IMR-90 (cell line): Measurements from ENCODE around the gene TPCN1. TPM values are rescaled to one million over a fixed set of nuclear protein-coding genes. Genes with fewer than 3 reads are reported as not detected.

Experiments
- ATAC-seq: fragments of 200-7000 bp; cut with Tn5 transposase; 2 replicates; pipeline ENCODE4 v1.9.1; 2020; ENCODE audit warnings: low read depth, mild to moderate bottlenecking, moderate library complexity
- BruUV-seq: library from RNA; stranded (reverse); fragments of 400-500 nt; replicated peaks from 2 replicates; lab custom pipeline; 2021; lab: Mats Ljungman, UMichigan
- CTCF ChIA-PET: fragments of 300-600 bp; formaldehyde crosslinking; extraction: SDS; loops from one replicate; lab custom pipeline; 2021; ENCODE audit warnings: antibody characterized with exemption; lab: Yijun Ruan, JAX
- POLR2A ChIA-PET: fragments of 300-600 bp; sonication (Branson Sonifier 250); formaldehyde crosslinking; loops from one replicate; lab custom pipeline; 2022; ENCODE audit warnings: antibody characterized with exemption; ENCODE audit not compliant: unreplicated experiment; lab: Charles Lee
- DNase-seq: peaks from one replicate; pipeline ENCODE4 v3.0.0; 2013
- H2AFZ ChIP-seq: replicated peaks from 2 replicates; pipeline ENCODE3; 2013; ENCODE audit warnings: low read length, mild to moderate bottlenecking; ENCODE audit not compliant: poor library complexity
- H2AK5ac ChIP-seq: 2 replicates; pipeline ENCODE4 v1.6.1; 2013; ENCODE audit warnings: low read depth, low read length, inconsistent platforms
- H2AK9ac ChIP-seq: replicated peaks from 2 replicates; pipeline ENCODE3; 2013; ENCODE audit warnings: mild to moderate bottlenecking, low read depth, low read length, moderate library complexity; ENCODE audit not compliant: poor library complexity
- H2BK120ac ChIP-seq: 2 replicates; pipeline ENCODE4 v1.6.1; 2013; ENCODE audit warnings: low read depth, low read length, inconsistent platforms
- H2BK15ac ChIP-seq: 3 replicates; pipeline ENCODE4 v1.6.1; 2013; ENCODE audit warnings: low read depth, low read length, inconsistent platforms
- H2BK20ac ChIP-seq: 2 replicates; pipeline ENCODE4 v1.6.1; 2013; ENCODE audit warnings: low read depth, mild to moderate bottlenecking, inconsistent platforms, low read length, moderate library complexity
- H2BK5ac ChIP-seq: 2 replicates; pipeline ENCODE4 v1.6.1; 2013; ENCODE audit warnings: mild to moderate bottlenecking, low read depth, low read length, inconsistent platforms; ENCODE audit not compliant: poor library complexity, severe bottlenecking
- H3K14ac ChIP-seq: replicated peaks from 2 replicates; pipeline ENCODE4 v1.6.1; 2013; ENCODE audit warnings: low read depth, low read length, inconsistent platforms
- H3K18ac ChIP-seq: 2 replicates; pipeline ENCODE4 v1.6.1; 2013; ENCODE audit warnings: low read depth, low read length, control low read depth
- H3K23ac ChIP-seq: 2 replicates; pipeline ENCODE4 v1.6.1; 2013; ENCODE audit warnings: low read depth, low read length, inconsistent platforms
- H3K27ac ChIP-seq: 2 replicates; pipeline ENCODE4 v1.5.1; 2013; ENCODE audit warnings: mild to moderate bottlenecking, control low read depth, low read length; ENCODE audit not compliant: insufficient read depth
- H3K27me3 ChIP-seq: 2 replicates; pipeline ENCODE4 v1.6.1; 2013; ENCODE audit warnings: low read length; ENCODE audit not compliant: control insufficient read depth, insufficient read depth
- H3K36me3 ChIP-seq: 2 replicates; pipeline ENCODE4 v1.6.1; 2013; ENCODE audit warnings: low read length, mixed read lengths; ENCODE audit not compliant: control insufficient read depth, insufficient read depth
- H3K4ac ChIP-seq: 2 replicates; pipeline ENCODE4 v1.6.1; 2013; ENCODE audit warnings: low read depth, low read length, inconsistent platforms
- H3K4me1 ChIP-seq: 2 replicates; pipeline ENCODE4 v1.6.1; 2013; ENCODE audit warnings: low read length, mixed read lengths; ENCODE audit not compliant: control insufficient read depth, insufficient read depth
- H3K4me2 ChIP-seq: 2 replicates; pipeline ENCODE4 v1.6.1; 2013; ENCODE audit warnings: low read depth, mild to moderate bottlenecking, control low read depth, low read length, moderate library complexity
- H3K4me3 ChIP-seq: 2 replicates; pipeline ENCODE4 v1.5.1; 2013; ENCODE audit warnings: low read depth, mild to moderate bottlenecking, control low read depth, low read length, moderate library complexity; ENCODE audit not compliant: insufficient read depth
- H3K56ac ChIP-seq: 2 replicates; pipeline ENCODE4 v1.6.1; 2013; ENCODE audit warnings: low read length, inconsistent platforms; ENCODE audit not compliant: insufficient read depth; ENCODE audit errors: extremely low read depth
- H3K79me1 ChIP-seq, 2 experiments: 2 replicates each; pipeline ENCODE4 v1.6.1; 2013; ENCODE audit warnings: low read length in 2 of 2, inconsistent platforms in 1 of 2, low read depth in 1 of 2
- H3K9ac ChIP-seq: 2 replicates; pipeline ENCODE4 v1.6.1; 2013; ENCODE audit warnings: low read depth, low read length, control low read depth
- H3K9me1 ChIP-seq: 2 replicates; pipeline ENCODE4 v1.6.1; 2013; ENCODE audit warnings: low read length, inconsistent platforms; ENCODE audit not compliant: insufficient read depth
- H3K9me3 ChIP-seq: 2 replicates; pipeline ENCODE4 v1.6.1; 2013; ENCODE audit warnings: low read length; ENCODE audit not compliant: control insufficient read depth, insufficient read depth
- H4K20me1 ChIP-seq: 2 replicates; pipeline ENCODE4 v1.6.1; 2013; ENCODE audit warnings: low read length, inconsistent platforms; ENCODE audit not compliant: insufficient read depth
- H4K5ac ChIP-seq: 2 replicates; pipeline ENCODE4 v1.6.1; 2013; ENCODE audit warnings: mild to moderate bottlenecking, low read depth, low read length, control low read depth
- H4K8ac ChIP-seq, 2 experiments: 2 replicates each; pipeline ENCODE4 v1.6.1; 2013; ENCODE audit warnings: low read depth in 2 of 2, low read length in 2 of 2, control low read depth in 1 of 2, inconsistent platforms in 1 of 2
- H4K91ac ChIP-seq: 2 replicates; pipeline ENCODE4 v1.6.1; 2013; ENCODE audit warnings: low read depth, low read length, inconsistent platforms; ENCODE audit not compliant: insufficient read depth
- CEBPB ChIP-seq: IDR thresholded peaks from 2 replicates; pipeline ENCODE4 v1.6.1; 2012; ENCODE audit warnings: low read depth, low read length, improper control_type of control experiment
- MAFK ChIP-seq: IDR thresholded peaks from 2 replicates; pipeline ENCODE4 v1.6.1; 2012; ENCODE audit warnings: low read depth, low read length, improper control_type of control experiment
- MAZ ChIP-seq: IDR thresholded peaks from 2 replicates; pipeline ENCODE4 v1.6.1; 2012; ENCODE audit warnings: low read depth, mild to moderate bottlenecking, low read length, improper control_type of control experiment, moderate library complexity, borderline replicate concordance
- MXI1 ChIP-seq: IDR thresholded peaks from 2 replicates; pipeline ENCODE4 v1.6.1; 2012; ENCODE audit warnings: low read depth, mild to moderate bottlenecking, low read length, moderate library complexity, borderline replicate concordance
- NFE2L2 ChIP-seq: fragments of 150-350 bp; IDR thresholded peaks from 2 replicates; pipeline ENCODE4 v1.6.1; 2016; ENCODE audit warnings: low read depth, mild to moderate bottlenecking, low read length
- POLR2A ChIP-seq: IDR thresholded peaks from 2 replicates; pipeline ENCODE4 v1.6.1; 2012; ENCODE audit warnings: mild to moderate bottlenecking, low read depth, low read length
- RAD21 ChIP-seq: IDR thresholded peaks from 2 replicates; pipeline ENCODE4 v1.6.1; 2012; ENCODE audit warnings: low read length, improper control_type of control experiment
- RCOR1 ChIP-seq: IDR thresholded peaks from 2 replicates; pipeline ENCODE4 v1.6.1; 2012; ENCODE audit warnings: mild to moderate bottlenecking, low read length, improper control_type of control experiment; ENCODE audit not compliant: insufficient replicate concordance
- WGBS, 2 experiments: methylation state at CpG; one replicate each; pipeline versions ENCODE4 v1.1.5 to v1.1.7; 2013; ENCODE audit warnings: missing lambda C conversion rate in 2 of 2; ENCODE audit not compliant: insufficient read length in 1 of 2; ENCODE audit errors: extremely low coverage in 2 of 2; 5-methylcytosine and 5-hydroxymethylcytosine counted together
- dilution Hi-C: fragments of 300-500 bp; cut with HindIII; formaldehyde crosslinking; loops from one replicate; pipeline ENCODE4 v1.14.3; 2018; ENCODE audit warnings: low sequenced_read_pairs; ENCODE audit not compliant: unreplicated experiment
- in situ Hi-C: fragments of 300-500 bp; cut with MboI; formaldehyde crosslinking; loops from 3 replicates; pipeline ENCODE4 v1.14.3; 2019; ENCODE audit warnings: low sequenced_read_pairs, inconsistent platforms, mixed read lengths
- intact Hi-C: fragments of 100-400 bp; cut with micrococcal nuclease; formaldehyde crosslinking; loops from 2 replicates; pipeline ENCODE4 v1.10.0; 2022
- polyA plus RNA-seq, 3 experiments: library from polyadenylated mRNA; depleted of rRNA; stranded (reverse); fragments of >200 nt; gene quantifications; 2 replicates each; pipeline ENCODE4 v1.2.3, GENCODE V29; 2012; ENCODE audit warnings: low replicate concordance in 1 of 3
- total RNA-seq: library from RNA; depleted of rRNA; stranded (reverse); fragments of >200 nt; gene quantifications from 2 replicates; pipeline ENCODE4 v1.2.3, GENCODE V29; 2012
- TF ChIP-seq, protein P1 (sequence below): fragments of 150-350 bp; IDR thresholded peaks from 2 replicates; pipeline ENCODE4 v1.6.1; 2017; ENCODE audit warnings: mild to moderate bottlenecking, antibody characterized with exemption, low read length, low read depth
- TF ChIP-seq, protein P2 (sequence below): fragments of 150-350 bp; IDR thresholded peaks from 2 replicates; pipeline ENCODE4 v1.6.1; 2016; ENCODE audit warnings: low read depth, mild to moderate bottlenecking, low read length, moderate library complexity, borderline replicate concordance

The TPCN1 gene
- total and polyA plus RNA-seq, 2 of the 4 experiments (the other 2 are of a cell fraction) = 2.0 to 13.2 TPM

DNA sequence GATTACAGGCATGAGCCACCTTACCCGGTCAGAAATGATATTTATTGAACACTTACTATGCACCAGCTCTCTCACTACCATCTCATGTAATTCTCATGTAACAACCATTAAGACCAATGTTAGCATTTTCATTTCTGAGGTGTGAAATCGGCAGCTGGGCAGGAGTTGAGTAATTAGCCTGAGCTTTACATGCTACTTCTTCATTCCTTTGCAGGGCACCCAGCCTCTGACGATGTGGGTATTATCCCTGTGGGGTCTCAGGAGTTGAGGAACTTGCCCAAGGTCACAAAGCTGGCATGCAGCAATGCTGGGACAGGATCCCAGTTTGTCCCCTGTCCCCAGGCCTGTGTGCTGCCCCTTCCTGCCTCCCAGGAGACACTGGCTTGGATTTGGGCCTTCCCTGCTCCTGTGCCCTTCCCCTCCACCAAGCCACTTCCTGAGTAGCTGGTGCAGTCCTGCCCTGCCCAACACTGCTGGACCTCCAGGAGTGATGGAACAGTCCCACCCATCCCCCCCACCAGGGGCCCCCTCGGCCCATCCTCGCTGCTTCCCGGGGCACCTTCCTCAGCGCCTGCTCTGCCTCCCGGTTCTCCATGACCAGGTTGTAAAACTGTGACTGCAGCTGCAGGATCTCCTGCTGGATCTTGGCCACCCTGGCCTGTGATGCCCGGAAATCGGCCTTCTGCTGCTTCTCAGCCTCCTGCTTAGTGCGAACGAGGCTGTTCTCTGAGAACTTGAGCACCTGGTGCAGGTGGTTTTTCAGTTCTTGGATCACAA, 21.1 kb upstream of the TPCN1 start:
- dilution Hi-C loops = no loop called here
- Histone ChIP-seq H3K18ac (no peak overlapping the region), H3K56ac (no peak overlapping the region), H3K9ac (no peak overlapping the region), H2AK5ac (no peak overlapping the region), H3K27ac (no peak overlapping the region), H2BK20ac (no peak overlapping the region), H4K91ac (no peak overlapping the region), H4K20me1 (no peaks in the 10 kb centered on the region), H2BK15ac (no peak overlapping the region), H3K4me1 (peaks cover 5% of the 10 kb centered on the region; the same call in 1 of the 2 replicates), H4K5ac (no peak overlapping the region), H4K8ac (no peak overlapping the region), H3K36me3 (no peaks in the 10 kb centered on the region), H3K9me3 (no peaks in the 10 kb centered on the region), H3K14ac (no peak overlapping the region), H3K4me2 (no peak overlapping the region), H3K27me3 (no peaks in the 10 kb centered on the region), H2AK9ac (no peak overlapping the region), H2BK5ac (no peak overlapping the region), H3K79me1 (no peaks in the 10 kb centered on the region), H3K9me1 (no peaks in the 10 kb centered on the region), H2BK120ac (no peak overlapping the region), H3K4ac (no peak overlapping the region), H3K4me3 (no peak overlapping the region), H2AFZ (no peak overlapping the region), H3K23ac (no peak overlapping the region)
- POLR2A ChIA-PET = no interaction called here
- DNase-seq (no peak), ATAC-seq (no peak)
- in situ Hi-C loops = no loop called here
- no TSS peak for BruUV-seq
- intact Hi-C loops = no loop called here
- CTCF ChIA-PET = no interaction called here
- 86% methylated on average over 4 of the region's 12 CpGs; no CpG with 5 or more reads in 1 of the 2 experiments for WGBS, 2 experiments
- no peak for TF ChIP-seq RCOR1
- no peak for TF ChIP-seq MAZ
- TF ChIP-seq MAFK = no peak
- no peak for TF ChIP-seq POLR2A
- TF ChIP-seq, protein P1, sequence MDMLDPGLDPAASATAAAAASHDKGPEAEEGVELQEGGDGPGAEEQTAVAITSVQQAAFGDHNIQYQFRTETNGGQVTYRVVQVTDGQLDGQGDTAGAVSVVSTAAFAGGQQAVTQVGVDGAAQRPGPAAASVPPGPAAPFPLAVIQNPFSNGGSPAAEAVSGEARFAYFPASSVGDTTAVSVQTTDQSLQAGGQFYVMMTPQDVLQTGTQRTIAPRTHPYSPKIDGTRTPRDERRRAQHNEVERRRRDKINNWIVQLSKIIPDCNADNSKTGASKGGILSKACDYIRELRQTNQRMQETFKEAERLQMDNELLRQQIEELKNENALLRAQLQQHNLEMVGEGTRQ = no peak
- TF ChIP-seq MXI1 = no peak
- TF ChIP-seq NFE2L2 = no peak
- TF ChIP-seq CEBPB = no peak
- TF ChIP-seq, protein P2, sequence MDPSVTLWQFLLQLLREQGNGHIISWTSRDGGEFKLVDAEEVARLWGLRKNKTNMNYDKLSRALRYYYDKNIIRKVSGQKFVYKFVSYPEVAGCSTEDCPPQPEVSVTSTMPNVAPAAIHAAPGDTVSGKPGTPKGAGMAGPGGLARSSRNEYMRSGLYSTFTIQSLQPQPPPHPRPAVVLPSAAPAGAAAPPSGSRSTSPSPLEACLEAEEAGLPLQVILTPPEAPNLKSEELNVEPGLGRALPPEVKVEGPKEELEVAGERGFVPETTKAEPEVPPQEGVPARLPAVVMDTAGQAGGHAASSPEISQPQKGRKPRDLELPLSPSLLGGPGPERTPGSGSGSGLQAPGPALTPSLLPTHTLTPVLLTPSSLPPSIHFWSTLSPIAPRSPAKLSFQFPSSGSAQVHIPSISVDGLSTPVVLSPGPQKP = no peak
- TF ChIP-seq RAD21 = no peak
